Measurements from ENCODE around the gene ZDHHC17.

The ZDHHC17 gene

GRCh38 chr12:76866726-76867125, 102.8 kb downstream of the ZDHHC17 start:
- no peak overlapping the region for H3K4me3 ChIP-seq (replicated peaks in 1 of 2; ENCODE audit: low read depth in 2 of 2, low read length in 2 of 2)
- DNase-seq (ENCODE audit: low read depth in 2 of 2) = no peak
- TF ChIP-seq CTCF (IDR thresholded peaks at IDR 0.05; ENCODE audit: low read depth, low read length) = no peak

DNA sequence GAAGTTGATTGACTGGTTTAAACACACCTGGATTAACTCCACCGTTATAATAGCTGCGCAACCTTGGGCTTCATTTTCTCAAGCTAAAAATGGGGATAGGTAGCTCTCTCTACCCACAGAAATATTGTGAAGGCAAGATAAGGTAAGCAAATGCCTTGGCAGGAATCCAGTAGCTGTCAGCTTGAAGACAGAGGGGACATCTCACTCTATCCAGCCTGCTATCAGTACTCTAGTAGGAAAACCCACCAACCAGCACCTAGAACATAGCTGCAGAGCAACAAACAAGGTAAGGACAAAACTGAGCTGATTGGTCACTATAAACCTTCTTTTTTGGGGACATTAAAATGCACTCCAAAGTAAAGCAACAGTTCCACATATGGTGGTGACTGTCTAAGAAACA, 107.2 kb downstream of the ZDHHC17 start:
- DNase-seq (ENCODE audit: low read depth in 2 of 2) = no peak
- H3K4me3 ChIP-seq (replicated peaks in 1 of 2; ENCODE audit: low read depth in 2 of 2, low read length in 2 of 2) = no peak overlapping the region
- TF ChIP-seq CTCF (IDR thresholded peaks at IDR 0.05; ENCODE audit: low read depth, low read length) = no peak

DNA sequence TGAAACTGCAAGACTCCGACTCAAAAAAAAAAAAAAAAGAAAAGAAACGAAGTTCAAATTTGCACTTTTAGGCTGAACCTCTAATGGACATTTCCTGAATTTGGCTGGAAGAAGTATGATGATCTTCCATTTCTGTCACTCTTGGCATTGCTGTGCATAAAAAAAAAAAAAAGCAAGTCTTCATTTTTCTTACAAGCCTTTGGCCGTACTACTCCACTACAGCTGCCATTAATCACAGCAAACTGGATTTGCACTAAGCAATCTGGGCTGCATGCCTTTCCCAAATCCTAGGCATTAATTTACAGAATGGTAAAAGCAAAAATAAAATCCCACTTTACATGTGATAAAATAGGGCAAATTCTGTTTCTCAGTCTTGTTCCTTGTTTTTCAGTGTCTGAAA, 107.8 kb downstream of the ZDHHC17 start:
- DNase-seq (ENCODE audit: low read depth in 2 of 2) = peak in 1 of 2 donors; percentile 17
- no peak for TF ChIP-seq CTCF (IDR thresholded peaks at IDR 0.05; ENCODE audit: low read depth, low read length)
- no peak overlapping the region for H3K4me3 ChIP-seq (replicated peaks in 1 of 2; ENCODE audit: low read depth in 2 of 2, low read length in 2 of 2)

DNA sequence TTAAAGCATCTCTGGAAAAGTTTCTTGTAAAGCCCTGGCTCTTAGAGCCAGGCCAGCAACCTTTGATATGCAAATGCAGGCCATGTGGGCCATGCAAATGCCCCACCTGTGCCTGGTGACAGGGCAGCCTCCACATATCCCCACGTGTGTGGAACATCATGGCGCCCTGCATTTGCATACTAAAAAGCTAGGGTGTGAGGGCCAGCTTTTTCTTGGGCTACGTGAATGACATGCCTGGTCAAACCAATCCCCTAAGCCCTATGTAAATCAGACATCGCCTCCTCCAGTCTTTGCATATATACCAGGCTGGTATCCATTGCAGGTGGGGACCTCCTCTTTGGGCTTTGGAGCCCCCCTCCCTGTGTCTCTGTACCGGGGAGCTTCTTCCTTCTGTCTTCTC, 108.5 kb downstream of the ZDHHC17 start:
- no peak for DNase-seq (ENCODE audit: low read depth in 2 of 2)
- H3K4me3 ChIP-seq (replicated peaks in 1 of 2; ENCODE audit: low read depth in 2 of 2, low read length in 2 of 2) = no peak overlapping the region
- TF ChIP-seq CTCF (IDR thresholded peaks at IDR 0.05; ENCODE audit: low read depth, low read length) = no peak

GRCh38 chr12:76874027-76874426, 110.1 kb downstream of the ZDHHC17 start:
- no peak for DNase-seq (ENCODE audit: low read depth in 2 of 2)
- H3K4me3 ChIP-seq (replicated peaks in 1 of 2; ENCODE audit: low read depth in 2 of 2, low read length in 2 of 2) = no peak overlapping the region

GRCh38 chr12:76874491-76875190, 110.7 kb downstream of the ZDHHC17 start:
- DNase-seq (ENCODE audit: low read depth in 2 of 2) = no peak
- no peak for TF ChIP-seq CTCF (IDR thresholded peaks at IDR 0.05; ENCODE audit: low read depth, low read length)

More at GRCh38 chr12:76874027-76874426, 110.1 kb downstream of the ZDHHC17 start:
- no peak for TF ChIP-seq CTCF (IDR thresholded peaks at IDR 0.05; ENCODE audit: low read depth, low read length)

More at GRCh38 chr12:76874491-76875190, 110.7 kb downstream of the ZDHHC17 start:
- no peak overlapping the region for H3K4me3 ChIP-seq (replicated peaks in 1 of 2; ENCODE audit: low read depth in 2 of 2, low read length in 2 of 2)
